ENCODE data around the gene SMARCA4.

The SMARCA4 gene

DNA sequence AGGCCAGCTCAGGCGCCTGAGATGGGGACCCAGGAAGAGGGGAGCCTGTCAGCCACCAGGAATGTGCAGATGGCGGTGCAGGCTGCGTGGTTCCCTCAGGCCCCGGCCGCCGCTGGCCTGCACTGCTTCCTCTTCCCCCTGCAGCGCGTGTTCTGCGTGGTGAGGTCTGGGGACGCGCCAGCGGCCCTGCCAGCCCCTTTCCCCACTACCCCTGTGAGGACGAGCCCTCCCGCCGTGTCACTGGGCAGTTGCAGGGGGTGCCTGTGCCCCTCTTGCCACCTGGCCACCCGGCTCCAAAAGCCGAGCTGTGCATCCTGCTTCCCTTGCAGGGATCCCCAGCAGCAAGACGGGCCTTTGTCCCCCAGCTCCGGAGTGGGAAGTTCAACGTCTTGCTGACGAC, 58.4 kb downstream of the SMARCA4 start:
- Histone ChIP-seq H3K27me3 (ENCODE audit: control insufficient read depth in 5 of 5, insufficient read depth in 4 of 5, low read length in 5 of 5) (no peaks in the 10 kb centered on the region), H3K9ac (ENCODE audit: low read length in 5 of 5) (no peak overlapping the region), H3K27ac (ENCODE audit: low read depth, low read length) (no peak overlapping the region), H3K4me1 (ENCODE audit: control insufficient read depth in 5 of 5, insufficient read depth in 5 of 5, low read length in 5 of 5) (peaks cover 0 to 14% (median 10%) of the 10 kb centered on the region in 5 donors), H3K9me3 (ENCODE audit: control insufficient read depth in 5 of 5, low read length in 5 of 5) (no peaks in the 10 kb centered on the region), H3K36me3 (ENCODE audit: control insufficient read depth in 5 of 5, insufficient read depth in 5 of 5, low read length in 5 of 5) (peaks cover 0 to 96% (median 88%) of the 10 kb centered on the region in 5 donors), H3K4me3 (ENCODE audit: low read depth in 1 of 5, low read length in 5 of 5) (no peak overlapping the region)

DNA sequence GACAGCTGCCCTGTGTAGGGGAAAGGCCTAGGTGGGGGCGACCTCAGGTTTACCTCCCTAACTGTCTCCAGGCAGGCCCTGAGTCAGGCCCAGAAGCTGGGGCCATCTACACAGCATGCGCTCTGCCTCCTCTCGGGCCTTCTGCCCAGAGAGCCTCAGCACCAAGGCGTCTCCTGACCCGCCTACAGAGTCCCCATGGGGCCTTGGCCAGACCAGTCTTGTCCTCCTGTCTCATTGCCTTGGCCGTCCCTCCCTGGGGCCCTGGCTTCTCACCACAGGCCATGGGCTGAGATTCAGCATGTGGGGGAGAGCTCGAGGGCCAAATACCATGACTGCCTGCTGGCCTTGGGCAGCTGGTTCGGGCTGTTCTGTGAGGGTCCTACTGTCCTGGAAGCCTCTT, 59.0 kb downstream of the SMARCA4 start:
- H3K36me3 ChIP-seq (ENCODE audit: control insufficient read depth in 5 of 5, insufficient read depth in 5 of 5, low read length in 5 of 5): peaks cover 0 to 97% (median 90%) of the 10 kb centered on the region in 5 donors
- no peaks in the 10 kb centered on the region for H3K27me3 ChIP-seq (ENCODE audit: control insufficient read depth in 5 of 5, insufficient read depth in 4 of 5, low read length in 5 of 5)
- no peak overlapping the region for H3K4me3 ChIP-seq (ENCODE audit: low read depth in 1 of 5, low read length in 5 of 5)
- no peaks in the 10 kb centered on the region for H3K9me3 ChIP-seq (ENCODE audit: control insufficient read depth in 5 of 5, low read length in 5 of 5)
- H3K9ac ChIP-seq (ENCODE audit: low read length in 5 of 5): no peak overlapping the region
- H3K4me1 ChIP-seq (ENCODE audit: control insufficient read depth in 5 of 5, insufficient read depth in 5 of 5, low read length in 5 of 5): peaks cover 0 to 14% (median 10%) of the 10 kb centered on the region in 5 donors
- no peak overlapping the region for H3K27ac ChIP-seq (ENCODE audit: low read depth, low read length)

DNA sequence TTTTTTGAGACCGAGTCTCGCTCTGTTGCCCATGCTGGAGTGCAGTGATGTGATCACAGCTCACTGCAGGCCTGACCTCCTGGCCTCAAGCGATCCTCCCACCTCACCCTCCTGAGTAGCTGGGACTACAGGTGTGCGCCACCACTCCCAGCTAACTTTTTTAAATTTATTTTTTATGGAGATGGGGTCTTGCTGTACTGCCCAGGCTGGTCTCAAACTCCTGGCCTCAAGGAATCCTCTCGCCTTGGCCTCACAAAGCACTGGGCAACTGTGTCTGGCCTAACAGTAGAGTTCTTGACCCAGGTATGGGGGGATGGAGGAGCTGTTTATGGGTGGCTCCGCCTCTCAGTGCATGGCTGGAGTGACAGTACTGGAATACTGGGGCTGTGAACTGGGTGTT, 59.6 kb downstream of the SMARCA4 start:
- Histone ChIP-seq H3K27me3 (ENCODE audit: control insufficient read depth in 5 of 5, insufficient read depth in 4 of 5, low read length in 5 of 5) (no peaks in the 10 kb centered on the region), H3K4me1 (ENCODE audit: control insufficient read depth in 5 of 5, insufficient read depth in 5 of 5, low read length in 5 of 5) (peaks cover 0 to 14% (median 10%) of the 10 kb centered on the region in 5 donors), H3K4me3 (ENCODE audit: low read depth in 1 of 5, low read length in 5 of 5) (no peak overlapping the region), H3K9ac (ENCODE audit: low read length in 5 of 5) (no peak overlapping the region), H3K27ac (ENCODE audit: low read depth, low read length) (no peak overlapping the region), H3K9me3 (ENCODE audit: control insufficient read depth in 5 of 5, low read length in 5 of 5) (no peaks in the 10 kb centered on the region), H3K36me3 (ENCODE audit: control insufficient read depth in 5 of 5, insufficient read depth in 5 of 5, low read length in 5 of 5) (peaks cover 0 to 97% (median 89%) of the 10 kb centered on the region in 5 donors)

DNA sequence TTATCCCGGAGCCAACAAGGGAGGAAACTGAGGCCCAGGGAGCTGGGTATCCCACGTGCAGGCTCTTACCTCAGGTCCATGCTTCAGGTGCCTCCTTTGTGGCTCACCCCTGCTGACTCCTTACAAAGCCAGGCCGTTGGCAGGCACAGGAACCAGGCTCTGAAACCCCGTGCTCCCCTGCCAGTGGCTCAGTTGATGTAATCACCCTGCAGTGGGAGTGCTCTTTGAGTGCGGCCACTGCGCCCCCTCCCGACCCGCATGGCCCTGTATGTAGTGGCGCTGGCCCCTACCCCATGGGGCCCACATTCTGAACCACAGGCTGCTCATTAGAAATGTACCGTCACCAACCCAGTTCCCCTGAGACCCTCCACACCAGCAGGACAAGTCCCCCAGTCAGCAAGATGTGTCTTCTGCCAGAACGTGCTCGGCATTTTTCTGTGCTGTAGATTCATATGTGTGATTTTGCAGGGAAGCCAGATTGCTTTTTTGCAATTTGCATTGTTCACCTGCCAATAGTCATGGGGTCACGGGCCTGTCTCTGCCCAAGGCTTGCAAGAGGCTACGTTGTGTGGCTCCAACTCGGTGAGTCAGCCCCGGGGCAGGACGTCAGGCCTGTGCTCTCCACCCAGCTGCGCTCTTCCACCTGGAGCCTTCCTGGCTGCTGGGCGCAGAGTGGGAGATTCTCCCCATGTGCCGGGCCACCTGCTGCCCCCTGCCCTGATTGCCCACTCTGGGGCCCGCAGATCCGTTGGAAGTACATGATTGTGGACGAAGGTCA, 60.3 kb downstream of the SMARCA4 start:
- peaks cover 0 to 14% (median 10%) of the 10 kb centered on the region in 5 donors for H3K4me1 ChIP-seq (ENCODE audit: control insufficient read depth in 5 of 5, insufficient read depth in 5 of 5, low read length in 5 of 5)
- no peak overlapping the region for H3K27ac ChIP-seq (ENCODE audit: low read depth, low read length)
- H3K36me3 ChIP-seq (ENCODE audit: control insufficient read depth in 5 of 5, insufficient read depth in 5 of 5, low read length in 5 of 5): peaks cover 0 to 99% (median 92%) of the 10 kb centered on the region in 5 donors
- H3K4me3 ChIP-seq (ENCODE audit: low read depth in 1 of 5, low read length in 5 of 5): no peak overlapping the region
- H3K27me3 ChIP-seq (ENCODE audit: control insufficient read depth in 5 of 5, insufficient read depth in 4 of 5, low read length in 5 of 5): no peaks in the 10 kb centered on the region
- no peak overlapping the region for H3K9ac ChIP-seq (ENCODE audit: low read length in 5 of 5)
- no peaks in the 10 kb centered on the region for H3K9me3 ChIP-seq (ENCODE audit: control insufficient read depth in 5 of 5, low read length in 5 of 5)

DNA sequence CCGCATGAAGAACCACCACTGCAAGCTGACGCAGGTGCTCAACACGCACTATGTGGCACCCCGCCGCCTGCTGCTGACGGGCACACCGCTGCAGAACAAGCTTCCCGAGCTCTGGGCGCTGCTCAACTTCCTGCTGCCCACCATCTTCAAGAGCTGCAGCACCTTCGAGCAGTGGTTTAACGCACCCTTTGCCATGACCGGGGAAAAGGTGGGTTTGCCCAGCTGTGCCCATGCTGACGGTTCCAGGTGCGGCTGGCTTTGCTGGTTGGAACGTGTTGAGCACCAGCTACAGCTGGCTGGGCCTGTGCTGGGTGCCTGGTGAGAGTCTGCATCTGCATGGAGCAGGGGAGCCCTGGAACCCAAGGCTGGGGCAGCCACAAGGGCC, 60.9 kb downstream of the SMARCA4 start:
- no peaks in the 10 kb centered on the region for H3K27me3 ChIP-seq (ENCODE audit: control insufficient read depth in 5 of 5, insufficient read depth in 4 of 5, low read length in 5 of 5)
- H3K27ac ChIP-seq (ENCODE audit: low read depth, low read length): no peak overlapping the region
- no peak overlapping the region for H3K4me3 ChIP-seq (ENCODE audit: low read depth in 1 of 5, low read length in 5 of 5)
- H3K36me3 ChIP-seq (ENCODE audit: control insufficient read depth in 5 of 5, insufficient read depth in 5 of 5, low read length in 5 of 5): peaks cover 0 to 97% (median 88%) of the 10 kb centered on the region in 5 donors
- no peaks in the 10 kb centered on the region for H3K9me3 ChIP-seq (ENCODE audit: control insufficient read depth in 5 of 5, low read length in 5 of 5)
- no peak overlapping the region for H3K9ac ChIP-seq (ENCODE audit: low read length in 5 of 5)
- peaks cover 0 to 14% (median 10%) of the 10 kb centered on the region in 5 donors for H3K4me1 ChIP-seq (ENCODE audit: control insufficient read depth in 5 of 5, insufficient read depth in 5 of 5, low read length in 5 of 5)

DNA sequence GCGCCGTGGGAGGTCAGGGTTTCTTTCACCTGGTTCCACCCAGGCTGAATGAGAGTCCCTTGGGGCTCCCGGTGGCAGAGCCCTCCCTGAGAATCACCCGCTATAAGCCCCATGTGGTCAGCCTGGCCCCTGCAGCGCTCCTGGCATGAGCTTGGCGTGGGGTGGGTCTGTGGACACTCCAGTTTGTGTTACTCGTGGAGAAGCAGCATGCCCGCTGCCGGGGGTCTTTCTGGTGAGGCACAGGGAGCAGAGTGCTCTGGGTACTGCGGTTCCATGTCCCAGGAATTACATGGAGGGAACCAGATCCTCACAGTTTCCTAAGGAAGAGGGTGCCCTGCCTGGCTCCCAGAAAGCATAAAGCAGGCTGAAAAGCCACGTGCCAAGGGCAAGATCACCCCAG, 62.2 kb downstream of the SMARCA4 start:
- Histone ChIP-seq H3K36me3 (ENCODE audit: control insufficient read depth in 5 of 5, insufficient read depth in 5 of 5, low read length in 5 of 5) (peaks cover 0 to 97% (median 88%) of the 10 kb centered on the region in 5 donors), H3K9ac (ENCODE audit: low read length in 5 of 5) (no peak overlapping the region), H3K4me1 (ENCODE audit: control insufficient read depth in 5 of 5, insufficient read depth in 5 of 5, low read length in 5 of 5) (peaks cover 0 to 14% (median 10%) of the 10 kb centered on the region in 5 donors), H3K4me3 (ENCODE audit: low read depth in 1 of 5, low read length in 5 of 5) (no peak overlapping the region), H3K27ac (ENCODE audit: low read depth, low read length) (no peak overlapping the region), H3K9me3 (ENCODE audit: control insufficient read depth in 5 of 5, low read length in 5 of 5) (no peaks in the 10 kb centered on the region), H3K27me3 (ENCODE audit: control insufficient read depth in 5 of 5, insufficient read depth in 4 of 5, low read length in 5 of 5) (no peaks in the 10 kb centered on the region)

DNA sequence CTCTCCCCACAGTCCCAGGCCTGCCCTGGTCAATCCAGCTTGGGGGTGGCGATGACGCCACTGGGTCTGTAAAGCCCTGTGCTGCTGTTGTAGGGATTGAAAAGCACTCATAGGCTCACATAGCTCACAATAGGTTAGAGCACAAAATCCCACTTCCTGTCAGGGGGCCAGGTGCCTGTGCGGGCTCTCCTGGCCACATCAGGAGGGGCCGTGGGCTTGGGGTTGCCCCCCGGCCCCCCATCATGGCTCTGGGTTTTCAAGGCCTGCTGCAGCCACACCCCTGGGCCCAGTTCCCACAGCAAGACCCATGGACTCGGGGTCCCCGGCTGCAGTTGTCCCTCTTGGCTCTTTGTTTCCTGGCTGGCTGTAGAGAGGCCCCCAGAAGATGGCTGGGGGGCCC, 62.9 kb downstream of the SMARCA4 start:
- no peaks in the 10 kb centered on the region for H3K9me3 ChIP-seq (ENCODE audit: control insufficient read depth in 5 of 5, low read length in 5 of 5)
- H3K36me3 ChIP-seq (ENCODE audit: control insufficient read depth in 5 of 5, insufficient read depth in 5 of 5, low read length in 5 of 5): peaks cover 0 to 97% (median 90%) of the 10 kb centered on the region in 5 donors
- peaks cover 0 to 14% (median 10%) of the 10 kb centered on the region in 5 donors for H3K4me1 ChIP-seq (ENCODE audit: control insufficient read depth in 5 of 5, insufficient read depth in 5 of 5, low read length in 5 of 5)
- no peak overlapping the region for H3K4me3 ChIP-seq (ENCODE audit: low read depth in 1 of 5, low read length in 5 of 5)
- H3K27ac ChIP-seq (ENCODE audit: low read depth, low read length): no peak overlapping the region
- no peaks in the 10 kb centered on the region for H3K27me3 ChIP-seq (ENCODE audit: control insufficient read depth in 5 of 5, insufficient read depth in 4 of 5, low read length in 5 of 5)
- no peak overlapping the region for H3K9ac ChIP-seq (ENCODE audit: low read length in 5 of 5)

DNA sequence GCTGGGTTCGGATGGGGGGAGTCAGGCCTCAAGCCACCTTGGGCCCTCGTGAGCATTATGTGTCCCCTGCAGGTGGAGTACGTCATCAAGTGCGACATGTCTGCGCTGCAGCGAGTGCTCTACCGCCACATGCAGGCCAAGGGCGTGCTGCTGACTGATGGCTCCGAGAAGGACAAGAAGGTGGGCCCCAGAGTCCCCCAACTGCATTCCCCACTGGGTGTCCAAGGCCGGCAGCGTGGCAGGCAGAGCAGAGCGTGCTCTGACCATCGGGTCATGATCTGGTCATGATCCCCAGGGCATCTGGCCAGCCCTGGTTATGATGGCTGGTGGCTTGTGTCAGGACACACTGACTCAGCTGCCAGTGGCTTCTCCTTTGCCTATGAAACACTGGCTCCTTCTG, 63.4 kb downstream of the SMARCA4 start:
- no peak overlapping the region for H3K27ac ChIP-seq (ENCODE audit: low read depth, low read length)
- peaks cover 0 to 16% (median 11%) of the 10 kb centered on the region in 5 donors for H3K4me1 ChIP-seq (ENCODE audit: control insufficient read depth in 5 of 5, insufficient read depth in 5 of 5, low read length in 5 of 5)
- no peak overlapping the region for H3K9ac ChIP-seq (ENCODE audit: low read length in 5 of 5)
- H3K9me3 ChIP-seq (ENCODE audit: control insufficient read depth in 5 of 5, low read length in 5 of 5): no peaks in the 10 kb centered on the region
- no peaks in the 10 kb centered on the region for H3K27me3 ChIP-seq (ENCODE audit: control insufficient read depth in 5 of 5, insufficient read depth in 4 of 5, low read length in 5 of 5)
- peaks cover 0 to 97% (median 90%) of the 10 kb centered on the region in 5 donors for H3K36me3 ChIP-seq (ENCODE audit: control insufficient read depth in 5 of 5, insufficient read depth in 5 of 5, low read length in 5 of 5)
- no peak overlapping the region for H3K4me3 ChIP-seq (ENCODE audit: low read depth in 1 of 5, low read length in 5 of 5)

DNA sequence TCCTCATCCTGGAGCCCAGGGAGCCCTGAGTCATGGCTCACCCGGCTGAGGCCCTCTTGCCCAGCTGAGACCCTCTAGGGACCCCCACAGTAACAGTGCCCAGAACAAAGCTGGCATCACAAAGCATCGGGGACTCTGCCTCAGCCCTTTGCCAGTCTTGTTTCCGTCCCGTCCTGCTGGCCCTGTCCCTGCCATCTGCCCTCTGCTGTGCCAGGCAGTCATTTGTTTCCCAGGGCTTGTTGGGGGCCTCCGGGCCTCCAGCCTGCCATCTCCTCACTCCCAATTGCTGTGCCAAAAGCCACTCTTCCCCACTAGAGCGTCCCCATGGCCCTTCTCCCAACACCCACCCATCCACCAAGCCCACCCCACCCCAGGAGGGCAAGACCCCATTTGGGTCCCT, 64.2 kb downstream of the SMARCA4 start:
- H3K9ac ChIP-seq (ENCODE audit: low read length in 5 of 5): no peak overlapping the region
- no peaks in the 10 kb centered on the region for H3K9me3 ChIP-seq (ENCODE audit: control insufficient read depth in 5 of 5, low read length in 5 of 5)
- H3K27me3 ChIP-seq (ENCODE audit: control insufficient read depth in 5 of 5, insufficient read depth in 4 of 5, low read length in 5 of 5): no peaks in the 10 kb centered on the region
- H3K27ac ChIP-seq (ENCODE audit: low read depth, low read length): no peak overlapping the region
- peaks cover 0 to 10% (median 6%) of the 10 kb centered on the region in 5 donors for H3K4me1 ChIP-seq (ENCODE audit: control insufficient read depth in 5 of 5, insufficient read depth in 5 of 5, low read length in 5 of 5)
- H3K36me3 ChIP-seq (ENCODE audit: control insufficient read depth in 5 of 5, insufficient read depth in 5 of 5, low read length in 5 of 5): peaks cover 0 to 96% (median 86%) of the 10 kb centered on the region in 5 donors
- H3K4me3 ChIP-seq (ENCODE audit: low read depth in 1 of 5, low read length in 5 of 5): no peak overlapping the region

DNA sequence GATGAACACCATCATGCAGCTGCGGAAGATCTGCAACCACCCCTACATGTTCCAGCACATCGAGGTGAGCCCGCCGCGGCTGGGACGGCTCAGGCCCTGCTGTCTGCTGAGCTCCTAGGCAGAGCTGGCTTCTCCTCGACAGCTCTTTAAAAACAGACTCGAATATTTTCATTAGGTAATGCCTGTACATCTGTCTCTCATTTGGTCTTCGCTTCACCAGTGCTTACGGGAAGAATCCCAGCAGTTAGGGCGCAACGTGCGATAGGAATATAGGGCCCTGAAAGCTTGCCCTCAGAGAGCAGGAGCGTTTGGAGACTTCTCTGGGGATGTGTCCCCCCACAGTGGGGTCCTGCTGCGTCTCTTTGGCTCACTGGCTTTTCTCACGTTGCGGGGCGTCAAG, 64.6 kb downstream of the SMARCA4 start:
- Histone ChIP-seq H3K27ac (ENCODE audit: low read depth, low read length) (no peak overlapping the region), H3K36me3 (ENCODE audit: control insufficient read depth in 5 of 5, insufficient read depth in 5 of 5, low read length in 5 of 5) (peaks cover 0 to 96% (median 86%) of the 10 kb centered on the region in 5 donors), H3K27me3 (ENCODE audit: control insufficient read depth in 5 of 5, insufficient read depth in 4 of 5, low read length in 5 of 5) (no peaks in the 10 kb centered on the region), H3K4me1 (ENCODE audit: control insufficient read depth in 5 of 5, insufficient read depth in 5 of 5, low read length in 5 of 5) (peaks cover 0 to 11% (median 8%) of the 10 kb centered on the region in 5 donors), H3K9me3 (ENCODE audit: control insufficient read depth in 5 of 5, low read length in 5 of 5) (no peaks in the 10 kb centered on the region), H3K4me3 (ENCODE audit: low read depth in 1 of 5, low read length in 5 of 5) (no peak overlapping the region), H3K9ac (ENCODE audit: low read length in 5 of 5) (no peak overlapping the region)

All from subcutaneous abdominal adipose tissue (tissue), 5 donors.